HCT116 (cell line): ENCODE results near the gene MYADML2. TPM values are rescaled to one million over a fixed set of nuclear protein-coding genes. Genes with fewer than 3 reads are reported as not detected.
A peak's percentile ranks its signal among the peaks of the same experiment; 100 is the strongest.

Source experiments
- ATAC-seq: fragments of 200-7000 bp; cut with Tn5 transposase; 2 replicates; pipeline ENCODE4 v1.9.1; 2020; ENCODE audit warnings: mild to moderate bottlenecking, moderate library complexity
- BruUV-seq: library from RNA; stranded (reverse); fragments of 400-500 nt; replicated peaks from 2 replicates; lab custom pipeline; 2021; lab: Mats Ljungman, UMichigan
- CTCF ChIA-PET: fragments of 300-600 bp; sonication (Branson Sonifier 250); formaldehyde crosslinking; loops from one replicate; lab custom pipeline; 2021; ENCODE audit warnings: antibody characterized with exemption; lab: Charles Lee
- POLR2A ChIA-PET: fragments of 300-600, 350-600 bp; sonication (Branson Sonifier 250); formaldehyde crosslinking; loops from one replicate; lab custom pipeline; 2021; ENCODE audit warnings: antibody characterized with exemption; lab: Charles Lee
- RAD21 ChIA-PET, 2 experiments: fragments of 300-600 bp; sonication (Branson Sonifier 250); formaldehyde crosslinking; loops; one replicate each; lab custom pipeline; 2023; ENCODE audit warnings: low total read pairs in 2 of 2; ENCODE audit not compliant: uncharacterized antibody in 2 of 2, unreplicated experiment in 2 of 2, low non-redundant PET in 1 of 2; lab: Charles Lee
- DNase-seq: peaks from one replicate; pipeline ENCODE4 v3.0.0-alpha.2; 2010; ENCODE audit warnings: low read depth, low spot score
- H2AFZ ChIP-seq: fragments of 200-600 bp; shearing (Covaris generic), sonication (generic); 2 replicates; pipeline ENCODE4 v1.6.1; 2017; ENCODE audit warnings: low read depth, mixed run types, mixed read lengths, antibody characterized with exemption, low read length; ENCODE audit not compliant: poor library complexity, severe bottlenecking
- H3K27ac ChIP-seq: 2 replicates; pipeline ENCODE4 v1.5.1; 2012; ENCODE audit warnings: low read depth, low read length
- H3K27me3 ChIP-seq: fragments of 200-600 bp; sonication (generic); 2 replicates; pipeline ENCODE4 v1.6.1; 2016; ENCODE audit warnings: mixed run types, low read length, mixed read lengths; ENCODE audit not compliant: insufficient read depth
- H3K36me3 ChIP-seq, 2 experiments: fragments of 200-500 bp in 1 of 2; fragments of 200-600 bp in 1 of 2; sonication (Bioruptor generic) in 1 of 2; sonication (generic) in 1 of 2; 2 replicates each; pipeline versions ENCODE4 v1.5.1 to v1.6.1; 2014 to 2016; ENCODE audit warnings: low read length in 2 of 2, inconsistent platforms in 1 of 2, mixed read lengths in 1 of 2, mixed run types in 1 of 2; ENCODE audit not compliant: insufficient read depth in 2 of 2, control insufficient read depth in 1 of 2
- H3K4me1 ChIP-seq, 2 experiments: fragments of 200-600 bp in 1 of 2; sonication (generic) in 1 of 2; 2 replicates each; pipeline versions ENCODE4 v1.5.1 to v1.6.1; 2012 to 2017; ENCODE audit warnings: low read length in 2 of 2, inconsistent platforms in 1 of 2, mild to moderate bottlenecking in 1 of 2, mixed read lengths in 1 of 2, mixed run types in 1 of 2, moderate library complexity in 1 of 2; ENCODE audit not compliant: insufficient read depth in 2 of 2, control insufficient read depth in 1 of 2
- H3K4me2 ChIP-seq: fragments of 200-600 bp; sonication (generic); 2 replicates; pipeline ENCODE4 v1.6.1; 2017; ENCODE audit warnings: mixed run types, low read length, mixed read lengths
- H3K4me3 ChIP-seq, 2 experiments: fragments of 200-600 bp in 1 of 2; sonication (generic) in 1 of 2; replicated peaks in 1 of 2; 2 replicates each; pipeline ENCODE4 v1.5.1; 2011 to 2016; ENCODE audit warnings: low read length in 2 of 2, control low read depth in 1 of 2, low read depth in 1 of 2, mild to moderate bottlenecking in 1 of 2, mixed read lengths in 1 of 2, mixed run types in 1 of 2
- H3K79me2 ChIP-seq: fragments of 200-600 bp; sonication (generic); 2 replicates; pipeline ENCODE4 v1.6.1; 2017; ENCODE audit warnings: mild to moderate bottlenecking, mixed run types, low read length, moderate library complexity, mixed read lengths; ENCODE audit not compliant: insufficient read depth
- H3K9ac ChIP-seq: fragments of 200-600 bp; sonication (generic); 2 replicates; pipeline ENCODE4 v1.6.1; 2016; ENCODE audit warnings: low read length, mixed read lengths
- H3K9me2 ChIP-seq: fragments of 200-600 bp; sonication (generic), shearing (Covaris generic); 2 replicates; pipeline ENCODE4 v1.6.1; 2017; ENCODE audit warnings: mixed run types, mild to moderate bottlenecking, moderate library complexity; ENCODE audit not compliant: insufficient read depth
- H3K9me3 ChIP-seq, 2 experiments: fragments of 200-500 bp in 1 of 2; fragments of 200-600 bp in 1 of 2; sonication (Bioruptor generic) in 1 of 2; sonication (generic) in 1 of 2; 2 replicates each; pipeline ENCODE4 v1.6.1; 2014 to 2017; ENCODE audit warnings: low read length in 2 of 2, mixed read lengths in 2 of 2, inconsistent platforms in 1 of 2, low read depth in 1 of 2, mild to moderate bottlenecking in 1 of 2, mixed run types in 1 of 2, moderate library complexity in 1 of 2; ENCODE audit not compliant: control insufficient read depth in 1 of 2, insufficient read depth in 1 of 2
- H4K20me1 ChIP-seq: fragments of 200-600 bp; sonication (generic), shearing (Covaris generic); 2 replicates; pipeline ENCODE4 v1.6.1; 2017; ENCODE audit warnings: mixed run types, mild to moderate bottlenecking, moderate library complexity; ENCODE audit not compliant: insufficient read depth
- CTCF ChIP-seq, 3 experiments: fragments of 200-600 bp in 1 of 3; sonication (generic) in 1 of 3; IDR thresholded peaks in 2 of 3; conservative IDR thresholded peaks in 1 of 3; 2 replicates each; pipeline ENCODE4 v1.5.1; 2012 to 2017; ENCODE audit warnings: low read depth in 2 of 3, low read length in 2 of 3, antibody characterized with exemption in 1 of 3, borderline replicate concordance in 1 of 3, control low read depth in 1 of 3, mild to moderate bottlenecking in 1 of 3, mixed read lengths in 1 of 3, mixed run types in 1 of 3, moderate library complexity in 1 of 3; ENCODE audit not compliant: insufficient read depth in 1 of 3
- EGR1 ChIP-seq: IDR thresholded peaks from 2 replicates; pipeline ENCODE4 v1.6.1; 2012; ENCODE audit warnings: low read depth
- EZH2phosphoT487 ChIP-seq: fragments of 200-600 bp; IDR thresholded peaks from 2 replicates; pipeline ENCODE4 v1.6.1; 2018; ENCODE audit warnings: antibody characterized with exemption, borderline replicate concordance
- JUND ChIP-seq: IDR thresholded peaks from 2 replicates; pipeline ENCODE4 v1.6.1; 2012
- MAX ChIP-seq: IDR thresholded peaks from 2 replicates; pipeline ENCODE4 v1.6.1; 2012
- POLR2AphosphoS5 ChIP-seq: IDR thresholded peaks from 2 replicates; pipeline ENCODE4 v1.6.1; 2011; ENCODE audit warnings: mild to moderate bottlenecking, low read depth, low read length, moderate library complexity
- SIN3A ChIP-seq: IDR thresholded peaks from 2 replicates; pipeline ENCODE4 v1.6.1; 2012; ENCODE audit warnings: low read depth
- SRF ChIP-seq: IDR thresholded peaks from 2 replicates; pipeline ENCODE4 v1.6.1; 2012; ENCODE audit warnings: low read depth
- TCF7L2 ChIP-seq: IDR thresholded peaks from 2 replicates; pipeline ENCODE4 v1.7.0; 2011; ENCODE audit warnings: borderline replicate concordance, inconsistent platforms; ENCODE audit not compliant: insufficient read depth, insufficient read length; ENCODE audit errors: extremely low read depth
- YY1 ChIP-seq: IDR thresholded peaks from 2 replicates; pipeline ENCODE4 v1.6.1; 2011; ENCODE audit warnings: low read length, low read depth, moderate library complexity, mild to moderate bottlenecking; ENCODE audit not compliant: insufficient replicate concordance; ENCODE audit errors: extremely low read depth
- ZBTB33 ChIP-seq: IDR thresholded peaks from 2 replicates; pipeline ENCODE4 v1.6.1; 2011; ENCODE audit warnings: mild to moderate bottlenecking, low read length, moderate library complexity; ENCODE audit not compliant: insufficient replicate concordance; ENCODE audit errors: extremely low read depth
- ZFX ChIP-seq: fragments of 450-650 bp; IDR thresholded peaks from 2 replicates; pipeline ENCODE4 v1.6.1; 2017
- intact Hi-C: fragments of 100-400 bp; cut with micrococcal nuclease; formaldehyde crosslinking; loops from 2 replicates; pipeline ENCODE4 v1.10.0; 2022
- total RNA-seq: library from RNA; stranded (reverse); gene quantifications from one replicate; pipeline ENCODE4 v1.2.1, GENCODE V29; 2021; ENCODE audit not compliant: unreplicated experiment

MYADML2 gene
- total RNA-seq, 1 experiment from 2014 or later = not detected

- H2AFZ ChIP-seq = peak overlapping the region; percentile 41
- H3K27me3 ChIP-seq = no peaks in the 10 kb centered on the region
- POLR2A ChIA-PET = interaction anchor here (0.7 to 2.0 kb wide), 4 partner anchors 9 to 131 kb away, joined by 3 to 10 read pairs (median 4); no protein-coding TSS in a partner anchor
Observed at GRCh38 chr17:81967533-81968395, 20.7 kb upstream of the MYADML2 start.

GRCh38 chr17:81967244-81967532 is 20.2 kb upstream of the MYADML2 start:
- no peak overlapping the region; a peak in 1 of 4 replicates for H3K4me3 ChIP-seq
- peak overlapping the region; percentile 39 for H3K9ac ChIP-seq
- no peak overlapping the region for H2AFZ ChIP-seq
- no peaks in the 10 kb centered on the region for H3K9me2 ChIP-seq
- no peaks in the 10 kb centered on the region for H4K20me1 ChIP-seq
- peaks cover 18 to 30% of the 10 kb centered on the region in 2 experiments for H3K4me1 ChIP-seq
- RAD21 ChIA-PET = interaction anchor here (0.5 to 1.0 kb wide), 2 partner anchors 54 to 56 kb away, joined by 3 to 6 read pairs; partner anchors contain the start of genes CENPX (in 1 of the 2) and LRRC45 (in 1 of the 2)
- ATAC-seq (no peak; the same call in 1 of the 2 replicates), DNase-seq (no peak)
- no peaks in the 10 kb centered on the region for H3K9me3 ChIP-seq
- CTCF ChIA-PET = interaction anchor here (1.1 to 1.4 kb wide), 4 partner anchors 39 to 56 kb away, joined by 3 to 4 read pairs (median 4); partner anchors contain the start of genes CENPX, LRRC45 and MAFG
- POLR2A ChIA-PET = interaction anchor here (0.6 to 2.0 kb wide), 4 partner anchors 9 to 36 kb away, joined by 3 to 10 read pairs (median 4); no protein-coding TSS in a partner anchor
- H3K27me3 ChIP-seq = no peaks in the 10 kb centered on the region
- H3K4me2 ChIP-seq = peak overlapping the region; percentile 76
- intact Hi-C loops = no loop called here
- H3K79me2 ChIP-seq = no peaks in the 10 kb centered on the region
- H3K27ac ChIP-seq = no peak overlapping the region; the same call in 1 of the 2 replicates
- H3K36me3 ChIP-seq = no peaks in the 10 kb centered on the region
- BruUV-seq = no TSS peak
- TF ChIP-seq CTCF (IDR thresholded peaks at IDR 0.05 in 2 of 3, conservative IDR thresholded peaks at IDR 0.05 in 1 of 3; ENCODE audit: borderline replicate concordance in 1 of 3, insufficient read depth in 1 of 3, low read depth in 2 of 3, low read length in 2 of 3) = no peak
- TF ChIP-seq POLR2AphosphoS5 = no peak
- no peak for TF ChIP-seq SRF
- TF ChIP-seq MAX = no peak
- no peak for TF ChIP-seq JUND
- no peak for TF ChIP-seq EZH2phosphoT487
- no peak for TF ChIP-seq ZBTB33

More at GRCh38 chr17:81967533-81968395, 20.7 kb upstream of the MYADML2 start:
- Histone ChIP-seq H4K20me1 (no peaks in the 10 kb centered on the region), H3K36me3 (no peaks in the 10 kb centered on the region)
- CTCF ChIA-PET = interaction anchor here (1.1 to 1.7 kb wide), 5 partner anchors 8 to 55 kb away, joined by 3 to 11 read pairs (median 4); partner anchors contain the start of genes CENPX, LRRC45 and MAFG
- TF ChIP-seq JUND (no peak), YY1 (peak; percentile 43), ZFX (peak; percentile 31; the same call in 1 of the 2 replicates), POLR2AphosphoS5 (peak; percentile 25; the same call in 1 of the 2 replicates), EZH2phosphoT487 (no peak), SIN3A (no peak), EGR1 (peak; percentile 100), TCF7L2 (peak; percentile 100), SRF (no peak), MAX (peak; percentile 97)
- TF ChIP-seq, all 23 proteins: peak for 6
- no peaks in the 10 kb centered on the region for H3K9me2 ChIP-seq
- H3K4me2 ChIP-seq = peak overlapping the region; percentile 76
- RAD21 ChIA-PET = interaction anchor here (0.5 to 1.1 kb wide), 4 partner anchors 44 to 55 kb away, joined by 3 to 6 read pairs (median 6); partner anchors contain the start of genes CENPX (in 1 of the 2) and LRRC45 (in 1 of the 2)
- ATAC-seq (peak; percentile 82), DNase-seq (peak; percentile 83)
- intact Hi-C loops = no loop called here
- H3K4me3 ChIP-seq = peak overlapping the region; percentile 11 to 43
- peak overlapping the region; percentile 43 for H3K9ac ChIP-seq
- H3K79me2 ChIP-seq = no peaks in the 10 kb centered on the region
- H3K4me1 ChIP-seq = peaks cover 18 to 30% of the 10 kb centered on the region in 2 experiments
- peak overlapping the region; percentile 28; the same call in 1 of the 2 replicates for H3K27ac ChIP-seq
- BruUV-seq = no TSS peak
- H3K9me3 ChIP-seq = no peaks in the 10 kb centered on the region
